GM18873 (cell line): ENCODE results near the gene CCDC201.
"Not testable (repeated sequence)": the region's sequence is repeated elsewhere in the genome, so short reads cannot be mapped to it uniquely, and the experiment has no call there.

Source experiments
- ATAC-seq: cut with Tn5 transposase; IDR thresholded peaks from one replicate; pipeline ENCODE4 v1.9.1; 2021; ENCODE audit warnings: mild to moderate bottlenecking, moderate library complexity, moderate number of reproducible peaks; ENCODE audit not compliant: unreplicated experiment, low FRiP score

CCDC201 gene

GRCh38 chr7:45878457-45879144 lies 5.7 kb upstream of the CCDC201 start:
- ATAC-seq: no peak

GRCh38 chr7:45876519-45876918 lies 3.6 kb upstream of the CCDC201 start:
- no peak for ATAC-seq

- no peak for ATAC-seq
These were observed 1.7 kb upstream of the CCDC201 start for GRCh38 chr7:45874408-45875131.

- no peak for ATAC-seq
These were observed 473 bp upstream of the CCDC201 start for GRCh38 chr7:45873355-45873754.

- ATAC-seq: no peak
These were observed 507 bp downstream of the CCDC201 start for GRCh38 chr7:45872116-45873034.

- ATAC-seq: no peak
These were observed 3.5 kb downstream of the CCDC201 start for GRCh38 chr7:45869426-45869825.

- no peak for ATAC-seq
These were observed 5.4 kb downstream of the CCDC201 start for GRCh38 chr7:45867471-45867870.

- ATAC-seq: no peak
These were observed 7.1 kb downstream of the CCDC201 start for GRCh38 chr7:45865594-45866410.

- ATAC-seq: no peak
These were observed 9.2 kb downstream of the CCDC201 start for GRCh38 chr7:45863715-45864114.

GRCh38 chr7:45856888-45857287 lies 16.0 kb downstream of the CCDC201 start:
- not testable (repeated sequence) for ATAC-seq

GRCh38 chr7:45855680-45856079 lies 17.2 kb downstream of the CCDC201 start:
- ATAC-seq: not testable (repeated sequence)

GRCh38 chr7:45853491-45853890 lies 19.4 kb downstream of the CCDC201 start:
- not testable (repeated sequence) for ATAC-seq

- ATAC-seq: not testable (repeated sequence)
These were observed 19.9 kb downstream of the CCDC201 start for GRCh38 chr7:45852984-45853383.

- ATAC-seq: not testable (repeated sequence)
These were observed 24.1 kb downstream of the CCDC201 start for GRCh38 chr7:45848734-45849133.

GRCh38 chr7:45846536-45846935 lies 26.3 kb downstream of the CCDC201 start:
- ATAC-seq: not testable (repeated sequence)

- not testable (repeated sequence) for ATAC-seq
These were observed 30.8 kb downstream of the CCDC201 start for GRCh38 chr7:45841926-45842717.

GRCh38 chr7:45838852-45839251 lies 34.0 kb downstream of the CCDC201 start:
- ATAC-seq: not testable (repeated sequence)

GRCh38 chr7:45832433-45833177 lies 40.3 kb downstream of the CCDC201 start:
- ATAC-seq: not testable (repeated sequence)
